HG03469 (cell line): Measurements from ENCODE around the gene KCNN3.
"Not testable (repeated sequence)": the region's sequence is repeated elsewhere in the genome, so short reads cannot be mapped to it uniquely, and the experiment has no call there.

ENCODE experiments used
- ATAC-seq: cut with Tn5 transposase; IDR thresholded peaks from one replicate; pipeline ENCODE4 v1.9.1; 2021; ENCODE audit warnings: mild to moderate bottlenecking, moderate library complexity, moderate number of reproducible peaks; ENCODE audit not compliant: unreplicated experiment

Gene KCNN3

DNA sequence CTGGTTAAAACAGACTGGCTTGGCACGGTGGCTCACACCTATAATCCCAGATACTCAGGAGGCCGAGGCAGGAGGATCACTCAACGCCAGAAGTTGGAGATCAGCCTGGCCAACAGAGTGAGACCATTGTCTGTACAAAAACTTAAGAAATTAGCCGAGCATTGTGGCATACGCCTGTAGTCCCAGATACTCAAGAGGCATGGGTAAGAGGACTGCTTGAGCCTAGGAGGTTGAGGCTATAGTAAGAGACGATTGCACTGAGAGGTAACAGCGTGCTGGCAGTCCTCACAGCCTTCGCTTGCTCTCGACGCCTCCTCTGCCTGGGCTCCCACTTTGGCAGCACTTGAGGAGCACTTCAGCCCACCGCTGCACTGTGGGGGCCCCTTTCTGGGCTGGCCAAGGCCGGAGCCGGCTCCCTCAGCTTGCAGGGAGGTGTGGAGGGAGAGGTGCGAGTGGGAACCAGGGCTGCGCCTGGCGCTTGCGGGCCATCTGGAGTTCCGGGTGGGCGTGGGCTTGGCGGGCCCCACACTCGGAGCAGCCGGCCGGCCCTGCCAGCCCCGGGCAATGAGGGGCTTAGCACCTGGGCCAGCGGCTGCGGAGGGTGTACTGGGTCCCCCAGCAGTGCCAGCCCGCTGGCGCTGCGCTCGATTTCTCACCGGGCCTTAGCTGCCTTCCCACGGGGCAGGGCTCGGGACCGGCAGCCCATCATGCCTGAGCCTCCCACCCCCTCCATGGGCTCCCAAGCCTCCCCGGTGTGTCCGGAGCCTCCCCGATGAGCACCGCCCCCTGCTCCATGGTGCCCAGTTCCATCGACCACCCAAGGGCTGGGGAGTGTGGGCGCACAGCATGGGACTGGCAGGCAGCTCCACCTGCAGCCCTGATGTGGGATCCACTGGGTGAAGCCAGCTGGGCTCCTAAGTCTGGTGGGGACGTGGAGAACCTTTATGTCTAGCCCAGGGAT is 199.5 kb downstream of the KCNN3 start:
- ATAC-seq, result not testable (repeated sequence)

DNA sequence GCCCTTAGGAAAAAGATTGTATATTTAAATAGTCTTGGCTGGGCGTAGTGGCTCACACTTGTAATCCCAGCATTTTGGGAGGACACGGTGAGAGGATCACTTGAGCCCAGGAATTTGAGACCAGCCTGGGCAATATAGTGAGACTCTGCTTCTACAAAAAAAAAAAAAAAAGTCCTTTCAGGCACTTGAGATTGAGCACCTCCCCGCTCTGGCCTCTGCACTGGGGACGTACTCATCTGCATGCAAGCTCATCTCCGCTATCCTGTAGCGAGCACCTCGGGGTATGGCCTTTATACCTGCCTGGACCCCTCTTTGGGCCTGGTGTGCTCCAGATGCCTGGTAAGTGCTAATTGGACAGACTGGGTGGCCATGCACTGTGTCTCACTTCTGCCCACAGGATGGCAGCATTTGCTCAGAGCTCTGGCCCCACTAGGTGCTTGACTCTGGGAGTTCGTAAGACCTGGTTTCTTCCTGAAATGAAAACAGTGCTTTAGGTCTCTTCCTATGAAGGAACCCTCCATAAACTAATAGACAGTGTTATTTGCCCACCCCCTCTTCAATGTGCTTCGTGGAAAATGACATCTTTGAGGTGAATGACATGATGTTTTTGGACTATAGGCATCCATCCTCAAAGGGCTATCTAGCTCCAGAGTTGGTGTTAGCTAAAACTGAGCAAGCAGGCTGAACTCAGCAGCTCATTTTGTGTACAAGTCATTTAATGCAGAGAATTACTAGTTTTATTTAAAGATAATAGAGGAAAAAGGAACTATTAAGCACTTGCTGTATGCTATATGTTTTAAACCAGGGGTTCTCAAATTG is 200.4 kb downstream of the KCNN3 start:
- no peak for ATAC-seq

DNA sequence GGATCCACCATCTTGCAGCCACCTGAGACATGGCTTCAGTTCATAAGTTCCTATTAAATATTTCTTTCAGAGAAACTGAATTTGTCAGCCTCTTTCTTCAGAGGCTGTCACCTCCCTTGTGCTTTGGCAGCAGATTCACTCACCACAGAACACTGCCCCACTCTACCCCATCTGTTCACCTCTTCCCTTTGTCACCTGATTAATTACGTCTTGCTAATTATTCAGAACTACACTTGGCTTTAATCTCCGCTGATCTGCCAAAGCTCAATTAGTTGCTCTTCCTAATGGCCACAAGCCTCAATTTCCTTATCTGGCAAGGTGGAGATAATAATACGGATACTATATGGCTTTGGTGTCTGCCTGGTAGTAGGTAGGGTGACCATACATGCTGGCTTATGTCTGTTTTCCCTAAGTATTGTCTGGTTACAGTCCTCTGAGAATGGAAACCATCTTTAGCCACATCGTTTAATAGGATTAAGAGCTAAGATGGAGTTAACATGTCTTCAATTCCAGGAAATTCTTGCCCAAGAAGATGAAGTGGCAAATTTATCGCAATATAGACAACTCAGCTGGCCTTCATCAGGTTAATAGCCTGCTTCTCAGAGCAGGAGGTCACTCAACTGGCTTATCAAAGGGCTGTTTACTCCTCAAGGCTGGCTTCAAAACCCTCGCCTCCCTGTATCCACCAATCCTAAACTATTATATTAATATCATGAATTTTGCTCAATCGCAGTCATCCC is 203.9 kb downstream of the KCNN3 start:
- ATAC-seq, result no peak

DNA sequence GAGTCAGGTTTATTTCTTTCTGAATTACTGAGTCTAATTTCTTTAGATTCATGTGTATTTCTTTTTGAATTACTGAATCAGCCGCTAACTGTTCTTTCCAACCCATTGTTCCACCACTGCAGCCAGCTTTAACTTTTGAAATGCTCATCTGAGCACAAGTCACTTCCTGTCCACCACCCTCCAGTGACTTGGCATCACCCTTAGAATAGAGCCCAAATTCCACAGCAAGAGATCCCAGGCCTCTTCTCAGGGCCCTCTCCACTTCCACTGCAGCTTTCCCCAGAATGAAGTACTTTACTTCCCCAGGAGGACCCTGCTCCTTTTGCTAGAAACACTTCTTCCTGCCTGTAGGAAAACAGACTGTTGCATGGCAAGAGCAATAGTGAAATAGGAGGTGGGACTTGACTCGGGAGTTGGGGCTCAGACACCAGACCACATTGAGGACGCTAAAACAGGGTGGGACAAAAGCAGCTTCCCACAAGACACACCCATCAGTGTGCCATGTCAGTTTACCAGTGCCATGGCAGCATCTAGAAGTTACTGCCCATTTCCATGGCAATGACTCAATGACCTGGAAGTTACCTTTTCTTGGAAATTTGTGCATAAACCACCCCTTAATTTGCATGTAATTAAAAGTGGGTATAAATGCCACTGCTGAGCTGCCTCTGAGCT is 205.6 kb downstream of the KCNN3 start:
- ATAC-seq, result no peak

DNA sequence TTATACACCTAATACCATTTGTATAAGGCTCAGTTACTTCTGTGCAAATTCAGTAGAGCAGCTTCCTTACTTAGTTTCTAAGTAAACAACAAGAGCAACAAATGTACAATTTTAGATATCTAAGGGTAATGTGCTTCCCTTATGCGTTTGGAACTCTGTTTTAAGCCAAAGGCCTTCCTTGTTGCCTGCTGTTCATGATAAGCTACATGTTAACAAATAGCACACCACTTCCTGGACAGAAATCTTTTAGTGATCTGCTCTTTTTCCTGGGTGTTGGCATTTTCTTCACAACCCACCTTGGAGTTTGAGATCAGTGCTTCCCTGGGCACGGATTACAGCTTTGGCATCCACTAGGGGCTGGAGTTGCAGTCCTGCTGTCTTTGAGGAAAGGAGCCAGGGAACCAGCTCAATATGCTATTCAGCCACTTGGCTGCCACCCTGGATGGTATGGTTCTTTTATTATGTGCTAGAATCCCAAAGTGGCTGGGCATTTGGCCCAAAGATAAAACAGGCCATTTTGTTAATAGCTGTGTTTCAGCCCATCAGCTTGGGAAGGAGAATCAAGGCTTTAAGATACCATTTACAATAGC is 206.5 kb downstream of the KCNN3 start:
- ATAC-seq, result no peak

DNA sequence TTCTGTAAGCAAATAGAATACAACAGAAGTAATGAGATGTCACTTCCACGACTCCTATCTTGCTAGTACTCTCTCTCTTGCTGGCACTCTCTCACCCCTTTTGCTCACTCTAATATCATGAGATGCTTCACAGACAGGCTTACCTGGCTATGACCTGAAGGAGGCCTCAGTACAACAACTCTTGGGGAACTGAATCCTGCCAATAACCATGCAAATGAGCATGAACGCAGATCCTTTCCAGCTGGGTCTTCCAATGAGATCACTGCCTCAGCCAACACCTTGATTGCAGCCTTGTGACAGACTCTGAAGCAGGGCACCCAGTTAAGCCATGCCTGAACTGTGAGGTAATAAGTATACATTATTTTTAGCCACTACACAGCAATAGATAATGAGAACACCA is 209.0 kb downstream of the KCNN3 start:
- ATAC-seq, result no peak

DNA sequence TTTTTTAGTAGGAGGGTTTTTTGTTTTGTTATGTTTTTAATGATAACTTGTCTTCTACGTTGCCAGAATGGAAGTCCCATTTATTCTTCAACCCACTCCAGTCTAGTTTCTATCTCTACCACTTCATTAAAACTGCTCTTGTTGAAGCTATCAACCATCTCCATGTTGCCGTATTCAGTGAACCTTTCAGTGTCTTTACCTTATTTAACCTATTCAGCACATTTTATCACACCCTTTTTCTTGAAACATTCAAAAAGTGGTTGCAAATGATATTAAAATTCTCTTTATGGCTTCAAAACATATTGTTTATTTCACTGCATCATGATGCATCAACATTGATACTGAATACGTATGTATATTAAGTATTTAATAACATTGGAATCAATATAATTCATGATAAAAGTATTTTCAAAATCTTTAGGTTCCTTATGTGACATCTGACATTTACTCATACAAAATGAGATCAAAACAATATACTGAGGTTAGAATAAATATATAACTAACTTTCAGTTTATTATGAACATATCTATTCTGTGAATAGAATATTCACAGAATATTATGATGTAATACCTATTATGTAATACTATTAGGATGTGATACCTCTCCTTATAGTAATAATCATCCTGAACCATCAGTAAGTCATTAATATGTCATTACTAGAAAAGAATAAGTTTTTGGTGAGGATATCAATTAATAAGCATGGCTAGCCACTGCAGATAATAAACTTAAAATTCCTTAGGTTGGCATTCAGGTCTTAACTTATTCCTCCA is 210.1 kb downstream of the KCNN3 start:
- no peak for ATAC-seq

DNA sequence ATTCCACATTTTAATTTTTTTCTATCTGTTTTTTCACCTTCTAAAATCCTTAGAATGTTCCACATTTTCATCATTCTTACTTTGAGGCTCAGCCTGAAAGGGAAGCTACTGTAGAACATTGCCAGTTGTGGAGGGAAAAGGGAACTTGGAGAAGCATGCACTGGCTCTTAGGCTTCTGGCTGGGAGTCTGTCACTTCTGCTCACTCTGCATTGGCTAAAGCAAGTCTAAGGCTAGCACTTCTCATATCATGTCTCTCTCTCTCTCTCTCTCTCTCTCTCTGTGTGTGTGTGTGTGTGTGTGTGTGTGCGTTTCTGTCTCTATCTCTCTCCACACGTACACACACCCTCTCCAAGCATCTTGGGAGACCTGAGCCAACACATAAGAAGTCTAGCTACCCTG is 212.5 kb downstream of the KCNN3 start:
- no peak for ATAC-seq

DNA sequence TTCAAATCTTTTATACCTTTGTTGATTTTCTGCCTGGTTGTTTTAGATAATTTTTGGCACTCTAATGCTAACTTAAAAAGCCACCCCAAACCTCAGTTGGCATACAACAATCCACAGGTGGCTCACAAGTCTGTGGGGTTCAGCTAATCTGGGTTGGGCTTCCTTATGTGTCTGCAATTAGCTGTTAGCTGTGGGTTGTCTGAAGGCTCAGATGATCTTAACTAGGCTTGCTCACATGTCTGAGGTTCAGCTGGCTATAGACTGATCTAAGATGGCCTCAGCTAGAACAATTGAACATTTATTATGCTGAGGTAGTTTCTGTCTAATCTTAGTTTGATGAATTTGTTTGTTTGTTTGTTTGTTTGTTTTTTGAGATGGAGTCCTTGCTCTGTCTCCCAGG is 217.2 kb downstream of the KCNN3 start:
- ATAC-seq, result no peak
